Activated CD8-positive, alpha-beta memory T cell treated with anti-CD3 and anti-CD28 coated beads for 36 hours (primary cell): ENCODE data around the gene HSPD1. TPM values are rescaled to one million over a fixed set of nuclear protein-coding genes. Genes with fewer than 3 reads are reported as not detected.

Source experiments
- CTCF ChIA-PET: fragments of 350-600 bp; sonication (Branson Sonifier 250); formaldehyde crosslinking; loops from one replicate; lab custom pipeline; 2021; ENCODE audit warnings: antibody characterized with exemption; lab: Charles Lee
- POLR2A ChIA-PET: fragments of 350-600 bp; sonication (Branson Sonifier 250); formaldehyde crosslinking; loops from one replicate; lab custom pipeline; 2021; ENCODE audit warnings: antibody characterized with exemption; lab: Charles Lee
- total RNA-seq, 2 experiments: library from RNA; stranded (reverse); gene quantifications; one replicate each; pipeline ENCODE4 v1.2.3, GENCODE V29; 2021

HSPD1 gene
- total RNA-seq, 2 experiments from 2014 or later, result 1,206 to 1,225 TPM

DNA sequence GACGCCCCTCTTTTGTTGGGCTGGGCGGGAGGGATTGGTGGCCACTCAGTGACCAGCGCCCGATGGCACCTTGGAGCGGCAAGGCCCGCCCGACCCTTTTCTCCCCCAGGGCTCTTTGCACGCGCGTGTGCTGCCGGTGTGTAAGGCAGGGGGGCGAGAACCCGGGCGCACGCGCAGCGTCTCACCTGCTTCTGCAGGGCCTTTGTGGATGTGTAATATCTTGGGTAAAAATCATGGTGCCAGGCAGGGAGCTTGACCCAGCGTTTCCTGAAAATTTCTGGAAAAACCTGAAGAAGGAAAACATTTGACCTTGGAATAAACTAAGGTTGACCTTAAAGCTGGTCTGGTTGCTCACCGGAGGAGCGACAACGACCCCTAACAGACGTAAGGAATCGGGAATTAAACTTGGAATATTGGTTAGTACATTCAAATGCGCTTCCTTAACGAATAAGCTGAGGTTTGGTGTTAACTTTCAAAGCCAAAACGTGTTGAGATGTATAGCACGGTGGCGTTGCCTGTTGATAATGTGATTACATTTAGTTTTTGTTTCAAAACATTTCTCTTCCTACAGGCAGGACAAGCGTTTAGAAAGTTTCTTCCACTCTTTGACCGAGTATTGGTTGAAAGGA is 977 bp upstream of the HSPD1 start:
- POLR2A ChIA-PET, result interaction anchor here (0.6 to 4.7 kb wide), 7 partner anchors 10 to 68 kb away, joined by 3 to 54 read pairs (median 25); partner anchors contain the start of genes COQ10B, MOB4 and SF3B1
- CTCF ChIA-PET, result no interaction called here

GRCh38 chr2:197498937-197499593 is 575 bp downstream of the HSPD1 start:
- POLR2A ChIA-PET, result interaction anchor here (1.0 to 4.7 kb wide), 7 partner anchors 8 to 206 kb away, joined by 3 to 54 read pairs (median 25); partner anchors contain the start of genes COQ10B, MARS2, MOB4 and SF3B1
- CTCF ChIA-PET, result interaction anchor here (1.0 to 1.6 kb wide), 3 partner anchors 45 to 279 kb away, joined by 3 to 4 read pairs (median 3); partner anchors contain the start of genes COQ10B and SF3B1

GRCh38 chr2:197498235-197498936 is 1.3 kb downstream of the HSPD1 start:
- CTCF ChIA-PET, result interaction anchor here (1.0 to 1.6 kb wide), 2 partner anchors 20 to 64 kb away, joined by 3 to 4 read pairs; partner anchors contain the start of gene SF3B1

DNA sequence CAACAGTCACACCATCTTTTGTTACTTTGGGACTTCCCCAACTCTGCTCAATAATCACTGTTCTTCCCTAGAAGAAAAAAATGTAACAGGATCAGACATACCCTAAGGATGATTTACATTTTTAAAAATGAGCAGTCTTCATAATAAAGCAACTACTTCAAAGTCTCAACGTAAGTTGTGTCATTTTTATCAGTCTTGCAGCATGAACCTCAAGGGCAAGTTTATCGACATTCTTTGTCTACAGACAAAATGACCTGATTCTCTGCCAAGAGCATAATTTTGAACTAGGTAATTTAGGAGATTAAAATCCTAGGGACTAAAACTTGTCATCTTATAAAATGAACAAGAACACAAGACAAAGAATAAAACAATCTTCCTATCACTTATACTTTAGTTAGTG is 2.3 kb downstream of the HSPD1 start:
- CTCF ChIA-PET, result interaction anchor here (1.0 kb wide), 1 partner anchor 21 kb away, joined by 3 read pairs; no protein-coding TSS in a partner anchor
- POLR2A ChIA-PET, result interaction anchor here (3.0 to 4.2 kb wide), 2 partner anchors 19 to 44 kb away, joined by 32 to 54 read pairs; partner anchors contain the start of genes COQ10B and MOB4

More at GRCh38 chr2:197498235-197498936, 1.3 kb downstream of the HSPD1 start:
- POLR2A ChIA-PET, result interaction anchor here (3.0 to 4.7 kb wide), 3 partner anchors 18 to 64 kb away, joined by 28 to 54 read pairs (median 32); partner anchors contain the start of genes COQ10B, MOB4 and SF3B1

- ChIA-PET CTCF (no interaction called here), POLR2A (no interaction called here)
Observed at GRCh38 chr2:197496695-197497094, 2.9 kb downstream of the HSPD1 start.

- CTCF ChIA-PET, result no interaction called here
Observed at GRCh38 chr2:197495433-197496134, 4.1 kb downstream of the HSPD1 start.

GRCh38 chr2:197487385-197487784 is 12.3 kb downstream of the HSPD1 start:
- CTCF ChIA-PET, result no interaction called here

More at GRCh38 chr2:197495433-197496134, 4.1 kb downstream of the HSPD1 start:
- POLR2A ChIA-PET, result no interaction called here

DNA sequence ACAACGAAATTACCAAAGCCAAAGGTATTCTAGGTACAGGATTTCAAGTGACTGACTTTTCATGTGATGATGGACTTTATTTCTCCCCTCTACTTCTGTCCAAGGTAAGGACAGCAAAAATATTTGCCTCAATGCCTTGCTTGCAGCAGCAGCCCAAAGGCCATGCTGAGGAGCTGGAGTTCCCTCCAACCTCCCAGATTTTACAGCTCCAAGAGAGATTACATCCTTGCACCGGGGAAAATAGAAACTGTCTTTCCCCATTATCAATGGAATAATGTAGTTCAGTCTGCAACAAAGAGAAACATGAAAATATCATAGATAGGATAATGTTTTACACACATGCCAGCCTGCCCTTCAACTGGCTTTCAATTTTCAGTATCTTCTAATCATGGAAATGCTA is 13.5 kb downstream of the HSPD1 start:
- ChIA-PET POLR2A (no interaction called here), CTCF (no interaction called here)

More at GRCh38 chr2:197487385-197487784, 12.3 kb downstream of the HSPD1 start:
- POLR2A ChIA-PET, result no interaction called here

GRCh38 chr2:197484248-197484647 is 15.4 kb downstream of the HSPD1 start:
- CTCF ChIA-PET, result interaction anchor here (0.7 kb wide), 3 partner anchors 15 to 45 kb away, joined by 3 read pairs; no protein-coding TSS in a partner anchor
- POLR2A ChIA-PET, result interaction anchor here (0.5 to 1.7 kb wide), 5 partner anchors 15 to 593 kb away, joined by 3 to 8 read pairs (median 4); partner anchors contain the start of gene COQ10B

DNA sequence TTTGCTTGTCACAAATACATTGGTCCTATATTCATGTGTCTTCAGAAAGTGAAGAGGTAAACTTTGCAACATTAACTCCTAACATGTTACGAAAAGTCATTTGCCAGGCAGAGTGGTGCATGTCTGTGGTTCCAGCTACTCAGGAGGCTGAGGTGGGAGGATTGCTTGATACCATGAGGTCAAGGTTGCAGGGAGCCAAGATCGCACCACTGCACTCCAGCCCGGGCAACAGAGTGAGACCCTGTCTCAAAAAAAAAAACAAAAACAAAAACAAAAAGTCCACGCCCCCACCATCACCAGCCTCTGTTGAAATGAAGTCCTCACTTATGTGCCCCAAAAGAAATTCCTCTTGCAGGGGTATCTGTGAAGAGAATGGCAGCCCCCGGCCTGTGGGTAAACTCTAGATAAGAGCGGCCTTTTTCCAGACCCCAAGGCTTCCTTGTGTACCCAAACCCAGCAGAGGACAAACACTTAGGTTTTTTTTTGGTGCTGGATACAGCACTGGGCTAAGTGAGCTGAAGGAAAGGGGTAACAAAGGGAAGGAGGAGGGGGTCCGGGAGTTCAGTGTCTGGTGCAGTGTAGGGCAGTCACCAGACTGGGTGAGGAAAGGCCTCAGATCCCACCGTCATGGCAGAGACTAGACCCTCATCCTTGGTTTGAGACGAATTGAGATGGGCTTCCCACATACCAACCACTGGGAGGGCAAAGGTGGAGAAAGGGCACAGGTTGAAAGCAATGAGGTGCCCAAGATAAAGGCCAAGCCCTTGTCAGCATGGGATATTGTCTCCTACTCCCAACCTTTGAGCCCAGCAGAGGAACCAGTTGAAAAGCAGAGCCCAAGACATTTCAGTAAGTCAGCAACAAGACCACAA is 19.2 kb downstream of the HSPD1 start:
- POLR2A ChIA-PET, result interaction anchor here (0.6 kb wide), 1 partner anchor 22 kb away, joined by 3 read pairs; no protein-coding TSS in a partner anchor
- CTCF ChIA-PET, result no interaction called here

- CTCF ChIA-PET, result no interaction called here
- POLR2A ChIA-PET, result no interaction called here
Observed at GRCh38 chr2:197477797-197478196, 21.8 kb downstream of the HSPD1 start.

DNA sequence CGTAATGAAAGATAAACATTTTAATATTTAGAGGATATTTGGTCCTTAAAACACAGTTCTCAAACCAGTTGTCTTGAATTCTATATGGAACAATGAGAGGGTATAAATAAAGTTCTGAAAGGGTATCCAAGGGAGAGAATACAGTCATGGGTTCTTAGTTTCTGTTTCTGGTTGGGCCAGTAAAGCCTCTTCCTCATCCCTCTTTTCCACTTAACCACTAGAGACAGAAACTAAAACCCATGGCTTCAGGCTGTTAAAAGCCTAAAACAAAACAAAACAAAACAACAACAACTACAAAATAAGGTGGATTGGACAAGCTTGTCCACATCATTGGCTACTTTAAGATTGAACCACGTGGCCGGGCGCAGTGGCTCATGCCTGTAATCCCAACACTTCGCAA is 27.5 kb downstream of the HSPD1 start:
- CTCF ChIA-PET, result no interaction called here
- POLR2A ChIA-PET, result interaction anchor here (0.7 kb wide), 1 partner anchor 41 kb away, joined by 3 read pairs; no protein-coding TSS in a partner anchor

- ChIA-PET CTCF (interaction anchor here (0.6 kb wide), 1 partner anchor 72 kb away, joined by 3 read pairs; no protein-coding TSS in a partner anchor), POLR2A (no interaction called here)
Observed at GRCh38 chr2:197464175-197464574, 35.5 kb downstream of the HSPD1 start.

GRCh38 chr2:197461057-197461456 is 38.6 kb downstream of the HSPD1 start:
- ChIA-PET CTCF (no interaction called here), POLR2A (interaction anchor here (0.5 kb wide), 1 partner anchor 1803 kb away, joined by 5 read pairs; no protein-coding TSS in a partner anchor)

DNA sequence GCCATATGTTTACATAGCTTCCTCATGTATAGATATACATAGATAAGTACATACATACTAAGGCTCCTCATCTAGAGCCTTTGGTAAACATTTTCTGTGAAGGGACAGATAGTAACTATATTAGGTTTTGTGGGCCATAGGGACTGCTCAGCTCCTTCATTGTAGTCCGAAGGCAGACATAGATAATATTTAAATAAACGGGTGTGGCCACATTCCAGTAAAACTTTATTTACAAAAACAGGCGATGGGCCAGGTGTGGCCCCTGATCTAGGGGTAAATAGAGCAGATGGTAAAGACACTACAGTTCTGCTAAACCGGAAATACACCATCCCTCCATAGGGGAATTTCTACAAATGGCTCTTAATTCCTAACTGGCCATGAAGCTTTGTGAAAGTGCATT is 39.0 kb downstream of the HSPD1 start:
- ChIA-PET POLR2A (interaction anchor here (0.5 kb wide), 1 partner anchor 1803 kb away, joined by 5 read pairs; no protein-coding TSS in a partner anchor), CTCF (no interaction called here)

GRCh38 chr2:197455428-197455827 is 44.2 kb downstream of the HSPD1 start:
- POLR2A ChIA-PET, result interaction anchor here (0.7 to 3.5 kb wide), 2 partner anchors 44 to 170 kb away, joined by 3 to 32 read pairs; partner anchors contain the start of genes HSPD1 and HSPE1
- CTCF ChIA-PET, result interaction anchor here (0.6 to 1.5 kb wide), 2 partner anchors 17 to 29 kb away, joined by 3 read pairs; no protein-coding TSS in a partner anchor

- ChIA-PET POLR2A (interaction anchor here (3.5 kb wide), 1 partner anchor 44 kb away, joined by 32 read pairs; the partner anchor contains the start of genes HSPD1 and HSPE1), CTCF (interaction anchor here (0.6 to 1.5 kb wide), 3 partner anchors 16 to 45 kb away, joined by 3 read pairs; partner anchors contain the start of genes HSPD1 and HSPE1)
Observed at GRCh38 chr2:197454923-197455322, 44.7 kb downstream of the HSPD1 start.
